Stimulated activated CD4-positive, alpha-beta T cell treated with anti-CD3 and anti-CD28 coated beads, Interleukin-4, amount 100 ng/mL, for 4 hours (primary cell): ENCODE results near the gene PLSCR5.

ENCODE experiments used
- DNase-seq, 2 experiments: peaks; one replicate each; pipeline ENCODE4 v3.0.0-alpha.2; 2020

Gene PLSCR5

GRCh38 chr3:146543461-146544001 lies 61.6 kb downstream of the PLSCR5 start:
- no peak for DNase-seq

GRCh38 chr3:146542978-146543377 lies 62.2 kb downstream of the PLSCR5 start:
- DNase-seq: no peak

GRCh38 chr3:146542179-146542578 lies 63.0 kb downstream of the PLSCR5 start:
- DNase-seq: no peak

- no peak for DNase-seq
These were observed 64.2 kb downstream of the PLSCR5 start for GRCh38 chr3:146540978-146541377.

GRCh38 chr3:146540236-146540635 lies 64.9 kb downstream of the PLSCR5 start:
- DNase-seq: no peak

- no peak for DNase-seq
These were observed 65.8 kb downstream of the PLSCR5 start for GRCh38 chr3:146539315-146539714.

GRCh38 chr3:146537603-146538002 lies 67.5 kb downstream of the PLSCR5 start:
- DNase-seq: no peak

- DNase-seq: no peak
These were observed 68.5 kb downstream of the PLSCR5 start for GRCh38 chr3:146536681-146537080.
